WI38 (cell line): Measurements from ENCODE around the gene MLC1.

Experiments used
- H3K4me3 ChIP-seq: 2 replicates; pipeline ENCODE4 v1.5.1; 2011; ENCODE audit warnings: low read depth, mild to moderate bottlenecking, control low read depth, low read length
- TF ChIP-seq, protein P1 (sequence below): IDR thresholded peaks from 2 replicates; pipeline ENCODE4 v1.5.1; 2012; ENCODE audit warnings: low read depth, mild to moderate bottlenecking, control low read depth, low read length

The MLC1 gene

GRCh38 chr22:50102946-50103345 is 17.7 kb upstream of the MLC1 start:
- no peak overlapping the region for H3K4me3 ChIP-seq
- TF ChIP-seq, protein P1, sequence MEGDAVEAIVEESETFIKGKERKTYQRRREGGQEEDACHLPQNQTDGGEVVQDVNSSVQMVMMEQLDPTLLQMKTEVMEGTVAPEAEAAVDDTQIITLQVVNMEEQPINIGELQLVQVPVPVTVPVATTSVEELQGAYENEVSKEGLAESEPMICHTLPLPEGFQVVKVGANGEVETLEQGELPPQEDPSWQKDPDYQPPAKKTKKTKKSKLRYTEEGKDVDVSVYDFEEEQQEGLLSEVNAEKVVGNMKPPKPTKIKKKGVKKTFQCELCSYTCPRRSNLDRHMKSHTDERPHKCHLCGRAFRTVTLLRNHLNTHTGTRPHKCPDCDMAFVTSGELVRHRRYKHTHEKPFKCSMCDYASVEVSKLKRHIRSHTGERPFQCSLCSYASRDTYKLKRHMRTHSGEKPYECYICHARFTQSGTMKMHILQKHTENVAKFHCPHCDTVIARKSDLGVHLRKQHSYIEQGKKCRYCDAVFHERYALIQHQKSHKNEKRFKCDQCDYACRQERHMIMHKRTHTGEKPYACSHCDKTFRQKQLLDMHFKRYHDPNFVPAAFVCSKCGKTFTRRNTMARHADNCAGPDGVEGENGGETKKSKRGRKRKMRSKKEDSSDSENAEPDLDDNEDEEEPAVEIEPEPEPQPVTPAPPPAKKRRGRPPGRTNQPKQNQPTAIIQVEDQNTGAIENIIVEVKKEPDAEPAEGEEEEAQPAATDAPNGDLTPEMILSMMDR, result no peak

DNA sequence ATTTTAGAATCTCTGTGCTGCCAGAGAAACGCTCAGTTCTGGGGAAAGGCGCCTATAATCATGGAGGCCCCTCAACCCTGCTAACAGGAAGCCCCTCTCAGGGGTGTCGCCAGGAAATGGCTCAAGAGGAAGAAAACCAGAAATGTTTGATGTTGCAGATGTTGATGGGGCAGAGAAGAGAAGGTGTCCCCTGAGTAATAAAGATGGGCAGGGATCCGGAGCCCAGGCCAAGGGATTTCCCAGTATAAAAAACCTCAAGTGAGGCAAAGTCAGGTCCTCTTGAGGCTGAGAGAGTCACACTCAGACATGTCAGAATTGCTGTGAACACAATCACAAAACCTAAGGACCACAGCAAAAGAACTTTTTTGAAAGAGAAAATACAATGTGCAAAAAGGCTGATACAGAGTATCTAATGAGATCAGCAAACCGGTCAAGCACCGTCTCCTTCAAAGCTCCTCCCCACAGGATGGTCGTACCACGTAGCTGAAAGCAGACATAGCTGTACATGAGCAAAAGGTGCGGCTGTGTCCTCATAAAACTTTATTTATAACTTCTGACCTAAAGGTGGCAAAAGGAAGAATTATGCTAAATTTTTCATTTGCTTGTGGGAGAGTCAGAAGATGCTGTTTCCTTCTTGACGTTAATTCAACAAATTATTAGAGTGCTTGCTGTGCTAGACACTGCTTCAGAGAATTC is 16.8 kb upstream of the MLC1 start:
- H3K4me3 ChIP-seq, result no peak overlapping the region

GRCh38 chr22:50098052-50098451 is 12.8 kb upstream of the MLC1 start:
- H3K4me3 ChIP-seq, result no peak overlapping the region
- TF ChIP-seq, protein P1, result no peak

More for the DNA sequence above, 16.8 kb upstream of the MLC1 start:
- TF ChIP-seq, protein P1, result no peak

- TF ChIP-seq, protein P1, result no peak
- H3K4me3 ChIP-seq, result no peak overlapping the region
Measured at GRCh38 chr22:50092342-50092741, 7.1 kb upstream of the MLC1 start.

DNA sequence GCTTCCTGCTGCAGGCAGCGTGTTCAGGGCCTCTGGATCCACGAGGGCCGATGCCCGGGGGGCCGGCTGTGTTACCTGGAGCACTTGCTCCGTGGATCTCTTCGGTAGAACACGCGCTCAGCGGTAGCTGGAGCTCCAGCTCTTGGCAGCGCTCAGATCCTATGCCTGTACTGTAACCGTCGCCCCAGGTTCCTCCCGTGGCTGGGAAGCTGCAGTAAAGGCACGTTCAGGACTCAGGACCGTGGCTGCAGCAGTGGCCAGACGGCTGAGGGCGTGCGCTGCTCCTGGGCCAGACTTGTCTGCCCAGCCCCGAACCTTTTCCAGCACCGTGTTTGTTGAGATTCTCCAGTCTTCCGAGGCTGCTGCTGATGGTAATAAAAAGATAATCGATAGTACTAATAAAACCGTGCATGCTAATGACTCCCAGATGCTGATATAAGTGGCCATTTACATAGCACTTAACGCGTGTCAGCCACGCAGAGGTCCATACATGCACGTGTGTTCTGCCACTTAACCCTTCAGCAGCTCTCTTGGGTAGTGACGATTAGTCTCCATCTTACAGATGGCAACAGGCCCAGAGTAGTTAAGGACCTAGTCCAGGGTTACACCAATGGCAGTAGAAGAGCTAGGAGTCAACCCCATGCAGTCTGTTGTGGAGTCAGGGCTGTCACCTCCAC is 6.0 kb upstream of the MLC1 start:
- TF ChIP-seq, protein P1, result no peak
- no peak overlapping the region for H3K4me3 ChIP-seq

- no peak overlapping the region for H3K4me3 ChIP-seq
- TF ChIP-seq, protein P1, result no peak
Measured at GRCh38 chr22:50090412-50090714, 5.1 kb upstream of the MLC1 start.

DNA sequence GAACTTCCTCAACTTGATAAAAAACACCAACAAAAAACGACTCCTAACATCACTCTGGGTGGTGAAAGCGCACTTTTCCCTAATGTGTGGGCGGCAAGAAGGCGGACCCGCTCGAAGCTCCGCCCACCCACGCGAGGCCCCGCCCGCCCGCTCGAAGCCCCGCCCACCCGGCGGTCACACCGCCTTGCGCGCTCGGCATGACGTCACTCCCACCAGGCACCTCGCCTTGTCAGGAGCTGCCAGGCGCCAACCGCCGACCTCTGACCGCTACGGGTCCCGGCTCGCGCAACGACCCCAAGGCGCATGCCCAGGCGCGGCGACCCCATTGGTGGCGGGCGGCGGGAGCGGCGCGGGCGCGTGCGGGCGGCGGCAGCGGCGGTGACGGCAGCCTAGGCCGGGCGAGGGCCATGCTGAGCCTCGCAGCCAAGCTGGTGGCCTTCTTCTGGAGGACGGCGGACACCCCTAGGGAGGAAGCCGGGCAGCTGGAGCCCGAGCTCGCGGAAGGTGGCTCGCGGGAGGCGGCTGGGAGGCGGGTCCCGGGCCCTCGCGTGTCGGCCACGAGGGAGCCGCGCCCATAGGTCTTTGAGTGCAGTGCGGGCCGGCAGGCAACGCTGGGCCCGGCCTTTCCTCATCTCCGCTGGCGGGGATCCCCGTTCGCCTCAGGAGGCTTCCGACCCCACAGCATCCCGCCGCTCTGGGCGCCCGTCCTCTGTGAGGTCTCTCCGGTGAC is 4.6 kb upstream of the MLC1 start, which contains the start of gene MOV10L1:
Gene MOV10L1 (plus strand): TSS at position 325 of the 730 bp plus-strand sequence. CDS start 83 bp downstream, at position 408.
- TF ChIP-seq, protein P1, result no peak
- no peak within 1 kb of the TSS for H3K4me3 ChIP-seq
